HepG2 (cell line): ENCODE data around the gene LRRC4C. TPM values are rescaled to one million over a fixed set of nuclear protein-coding genes. Genes with fewer than 3 reads are reported as not detected.

ENCODE experiments used
- ATAC-seq: fragments of 200-7000 bp; cut with Tn5 transposase; 3 replicates; pipeline ENCODE4 v1.9.1; 2020; ENCODE audit warnings: mild to moderate bottlenecking, moderate library complexity
- BruUV-seq: library from RNA; stranded (reverse); fragments of 400-500 nt; replicated peaks from 2 replicates; lab custom pipeline; 2021; lab: Mats Ljungman, UMichigan
- CTCF ChIA-PET: fragments of 300-600 bp; formaldehyde crosslinking; extraction: SDS; loops from one replicate; lab custom pipeline; 2021; ENCODE audit warnings: low total read pairs, inconsistent platforms, low intra/inter-chr PET ratio; lab: Yijun Ruan, JAX
- POLR2A ChIA-PET: fragments of 350-600 bp; sonication (Branson Sonifier 250); formaldehyde crosslinking; loops from one replicate; lab custom pipeline; 2020; ENCODE audit warnings: antibody characterized with exemption, inconsistent platforms; lab: Yijun Ruan, JAX
- DNase-seq: peaks from one replicate; pipeline ENCODE4 v3.0.0-alpha.2; 2015; ENCODE audit warnings: low spot score
- FAIRE-seq: peaks from 3 replicates; lab custom pipeline; 2011; peaks lifted over from hg19 to GRCh38; lab: Jason Lieb, UNC
- H2AFZ ChIP-seq: one replicate; pipeline ENCODE4 v1.6.1; 2011; ENCODE audit warnings: low read length, inconsistent platforms
- H3K27ac ChIP-seq: fragments of 300-600 bp; 3 replicates; pipeline ENCODE4 v1.8.0; 2011; ENCODE audit warnings: mixed run types, mild to moderate bottlenecking, mixed read lengths, low read length, inconsistent platforms; ENCODE audit not compliant: insufficient read depth; ENCODE audit errors: extremely low read length
- H3K27me3 ChIP-seq, 2 experiments: fragments of 200-600 bp in 1 of 2; 2 replicates in 1 of 2; 3 replicates in 1 of 2; pipeline versions ENCODE4 v1.6.0 to v1.8.0; 2011; ENCODE audit warnings: low read length in 2 of 2, mild to moderate bottlenecking in 2 of 2, moderate library complexity in 2 of 2, inconsistent platforms in 1 of 2; ENCODE audit not compliant: insufficient read depth in 2 of 2, control insufficient read depth in 1 of 2
- H3K36me3 ChIP-seq, 2 experiments: fragments of 200-600 bp in 1 of 2; replicated peaks in 1 of 2; 2 replicates in 1 of 2; 3 replicates in 1 of 2; pipeline versions ENCODE4 v1.5.1 to v1.8.0; 2011; ENCODE audit warnings: low read length in 2 of 2, inconsistent platforms in 1 of 2; ENCODE audit not compliant: insufficient read depth in 2 of 2, control insufficient read depth in 1 of 2
- H3K4me1 ChIP-seq: 2 replicates; pipeline ENCODE4 v1.5.1; 2012; ENCODE audit warnings: low read length, inconsistent platforms; ENCODE audit not compliant: insufficient read depth
- H3K4me2 ChIP-seq: 2 replicates; pipeline ENCODE4 v1.6.0; 2011; ENCODE audit warnings: low read depth, low read length, inconsistent platforms
- H3K4me3 ChIP-seq, 3 experiments: fragments of 200-600 bp in 1 of 3; sonication (generic), shearing (Covaris generic) in 1 of 3; replicated peaks in 1 of 3; 2 replicates each; pipeline ENCODE4 v1.5.1; 2011 to 2016; ENCODE audit warnings: low read length in 3 of 3, inconsistent platforms in 2 of 3, low read depth in 2 of 3, mild to moderate bottlenecking in 2 of 3, control low read depth in 1 of 3, mixed read lengths in 1 of 3; ENCODE audit not compliant: insufficient read depth in 1 of 3
- H3K79me2 ChIP-seq: one replicate; pipeline ENCODE4 v1.6.1; 2011; ENCODE audit warnings: low read length, inconsistent platforms; ENCODE audit not compliant: insufficient read depth
- H3K9ac ChIP-seq: 2 replicates; pipeline ENCODE4 v1.6.0; 2011; ENCODE audit warnings: mild to moderate bottlenecking, low read depth, low read length, inconsistent platforms; ENCODE audit not compliant: insufficient read depth
- H3K9me3 ChIP-seq: 2 replicates; pipeline ENCODE4 v1.5.1; 2012; ENCODE audit warnings: mild to moderate bottlenecking, low read length
- H4K20me1 ChIP-seq: 2 replicates; pipeline ENCODE4 v1.6.0; 2011; ENCODE audit warnings: inconsistent platforms, mild to moderate bottlenecking, low read length, moderate library complexity; ENCODE audit not compliant: insufficient read depth
- CTCF ChIP-seq: sonication (generic); formaldehyde crosslinking; IDR thresholded peaks from 2 replicates; pipeline ENCODE4 v1.5.0; 2020; ENCODE audit warnings: mild to moderate bottlenecking, missing genetic modification reagents, moderate library complexity
- EP300 ChIP-seq, 3 experiments: sonication (generic) in 1 of 3; formaldehyde crosslinking in 1 of 3; IDR thresholded peaks; 2 replicates each; pipeline versions ENCODE4 v1.5.1 to v1.6.1; 2011 to 2020; ENCODE audit warnings: low read depth in 2 of 3, low read length in 2 of 3, borderline replicate concordance in 1 of 3, improper control_type of control experiment in 1 of 3, mild to moderate bottlenecking in 1 of 3, missing genetic modification reagents in 1 of 3, moderate library complexity in 1 of 3
- STAG1 ChIP-seq: sonication (generic); formaldehyde crosslinking; IDR thresholded peaks from 2 replicates; pipeline ENCODE4 v1.4.0; 2020; ENCODE audit warnings: missing genetic modification reagents
- ZBTB38 ChIP-seq: sonication (generic); formaldehyde crosslinking; IDR thresholded peaks from 2 replicates; pipeline ENCODE4 v1.5.1; 2020; ENCODE audit warnings: mild to moderate bottlenecking, missing genetic modification reagents
- ZBTB39 ChIP-seq: sonication (generic); formaldehyde crosslinking; IDR thresholded peaks from 2 replicates; pipeline ENCODE4 v1.5.0; 2020; ENCODE audit warnings: missing genetic modification reagents
- WGBS: methylation state at CpG from one replicate; pipeline ENCODE4 v1.1.6; 2017; ENCODE audit warnings: low lambda C conversion rate; 5-methylcytosine and 5-hydroxymethylcytosine counted together
- in situ Hi-C: cut with HindIII; loops from 2 replicates; pipeline ENCODE4 v1.10.0; 2017; ENCODE audit warnings: low pct_unique_long_range_greater_than_20kb; ENCODE audit not compliant: extremely low pct_ligation_motif_present
- intact Hi-C: fragments of 100-400 bp; cut with micrococcal nuclease; formaldehyde crosslinking; loops from one replicate; pipeline ENCODE4 v1.10.0; 2022; ENCODE audit not compliant: unreplicated experiment
- polyA plus RNA-seq, 8 experiments: library from polyadenylated mRNA; depleted of rRNA in 3 of 8; stranded (reverse) in 7 of 8; unstranded in 1 of 8; fragments of >200 nt; fragmentation: Illumina TruSeq in 4 of 8; extraction: Trizol in 4 of 8; gene quantifications; 2 replicates each; pipeline versions ENCODE4 v1.2.1 to v1.2.3, GENCODE V29; 2011 to 2016; ENCODE audit warnings: low read depth in 4 of 8, missing spikeins in 1 of 8, mixed read lengths in 1 of 8; ENCODE audit not compliant: insufficient read depth in 1 of 8
- total RNA-seq, 5 experiments: library from RNA; depleted of rRNA; stranded (reverse); fragments of >200 nt; fragmentation: Illumina TruSeq; extraction: Trizol; gene quantifications; 2 replicates each; pipeline ENCODE4 v1.2.3, GENCODE V29; 2016; ENCODE audit warnings: low read depth in 1 of 5
- TF ChIP-seq, protein P1 (sequence below): sonication (generic); formaldehyde crosslinking; IDR thresholded peaks from 2 replicates; pipeline ENCODE4 v1.5.0; 2020; ENCODE audit warnings: missing genetic modification reagents

Gene LRRC4C
- total and polyA plus RNA-seq, 2 of the 13 experiments (the other 11 are each of a cell fraction or from before 2014, with no cell fraction given): not detected

- TF ChIP-seq, protein P1, sequence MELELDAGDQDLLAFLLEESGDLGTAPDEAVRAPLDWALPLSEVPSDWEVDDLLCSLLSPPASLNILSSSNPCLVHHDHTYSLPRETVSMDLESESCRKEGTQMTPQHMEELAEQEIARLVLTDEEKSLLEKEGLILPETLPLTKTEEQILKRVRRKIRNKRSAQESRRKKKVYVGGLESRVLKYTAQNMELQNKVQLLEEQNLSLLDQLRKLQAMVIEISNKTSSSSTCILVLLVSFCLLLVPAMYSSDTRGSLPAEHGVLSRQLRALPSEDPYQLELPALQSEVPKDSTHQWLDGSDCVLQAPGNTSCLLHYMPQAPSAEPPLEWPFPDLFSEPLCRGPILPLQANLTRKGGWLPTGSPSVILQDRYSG (CRISPR knock-in tag): no peak
- no peak for TF ChIP-seq EP300 (IDR thresholded peaks at IDR 0.05; ENCODE audit: low read depth in 2 of 2, low read length in 2 of 2)
- TF ChIP-seq EP300 (CRISPR knock-in tag; IDR thresholded peaks at IDR 0.05; ENCODE audit: borderline replicate concordance): no peak
- TF ChIP-seq ZBTB39 (CRISPR knock-in tag): no peak
Observed at GRCh38 chr11:40130427-40130826, 1329.0 kb downstream of the LRRC4C start (continued).

- Histone ChIP-seq H2AFZ (no peak overlapping the region), H3K4me1 (no peaks in the 10 kb centered on the region), H3K79me2 (no peaks in the 10 kb centered on the region), H3K4me3 (no peak overlapping the region), H3K36me3 (no peaks in the 10 kb centered on the region), H3K9me3 (no peaks in the 10 kb centered on the region), H4K20me1 (no peaks in the 10 kb centered on the region), H3K4me2 (no peak overlapping the region), H3K27ac (no peak overlapping the region)
- in situ Hi-C loops: no loop called here
- intact Hi-C loops: no loop called here
- DNase-seq: no peak
- CTCF ChIA-PET: no interaction called here
- ATAC-seq: 0 out of 3 replicates have a peak, but pooled peaks have one; percentile 30
- TF ChIP-seq CTCF (CRISPR knock-in tag): peak; percentile 28; the same call in 1 of the 2 replicates
- peak; percentile 36 for TF ChIP-seq STAG1
- no peak for TF ChIP-seq ZBTB38
- TF ChIP-seq, all 625 proteins: peak for 2
- no peak for FAIRE-seq
- Histone ChIP-seq H3K9ac (no peak overlapping the region), H3K27me3 (no peaks in the 10 kb centered on the region)
- BruUV-seq: no TSS peak
- 0% methylated on average over 1 of the region's 1 CpG for WGBS
- POLR2A ChIA-PET: no interaction called here
Observed at GRCh38 chr11:40129266-40129665, 1330.2 kb downstream of the LRRC4C start.
